Endothelial cell (in vitro differentiated cells): ENCODE results near the gene ERBIN. TPM values are rescaled to one million over a fixed set of nuclear protein-coding genes. Genes with fewer than 3 reads are reported as not detected.
"Not testable (repeated sequence)": the region's sequence is repeated elsewhere in the genome, so short reads cannot be mapped to it uniquely, and the experiment has no call there.

Source experiments
- DNase-seq: peaks from one replicate; pipeline ENCODE4 v3.0.0; 2021; ENCODE audit warnings: low spot score
- H3K27ac Mint-ChIP-seq: one replicate; pipeline ENCODE4 v1.8.0; 2021; ENCODE audit warnings: mixed read lengths, inconsistent platforms; ENCODE audit not compliant: unreplicated experiment
- H3K27me3 Mint-ChIP-seq: one replicate; pipeline ENCODE4 v1.8.0; 2021; ENCODE audit warnings: mild to moderate bottlenecking, moderate library complexity, mixed read lengths, inconsistent platforms; ENCODE audit not compliant: unreplicated experiment
- H3K36me3 Mint-ChIP-seq: one replicate; pipeline ENCODE4 v1.8.0; 2021; ENCODE audit warnings: mild to moderate bottlenecking, low read depth, mixed read lengths, inconsistent platforms; ENCODE audit not compliant: unreplicated experiment
- H3K4me1 Mint-ChIP-seq: one replicate; pipeline ENCODE4 v1.8.0; 2021; ENCODE audit warnings: mild to moderate bottlenecking, mixed read lengths, inconsistent platforms; ENCODE audit not compliant: unreplicated experiment
- H3K4me3 Mint-ChIP-seq: one replicate; pipeline ENCODE4 v1.8.0; 2021; ENCODE audit warnings: mild to moderate bottlenecking, mixed read lengths, inconsistent platforms; ENCODE audit not compliant: unreplicated experiment
- H3K9me3 Mint-ChIP-seq: one replicate; pipeline ENCODE4 v1.8.0; 2021; ENCODE audit warnings: mixed read lengths, inconsistent platforms; ENCODE audit not compliant: unreplicated experiment
- total RNA-seq: library from RNA; stranded (reverse); fragmentation: NEBNext Ultra II Directional; extraction: Animal tissue kit (Norgen Biotek cat#: 25700); gene quantifications from one replicate; pipeline ENCODE4 v1.2.1, GENCODE V29; 2021; ENCODE audit not compliant: unreplicated experiment
- TF ChIP-seq, protein P1 (sequence below): fragments of 200-600 bp; sonication (generic); IDR thresholded peaks from one replicate; pipeline ENCODE4 v1.5.0; 2021; ENCODE audit warnings: antibody characterized with exemption; ENCODE audit not compliant: unreplicated experiment

ERBIN gene
- total RNA-seq, 1 donor from 2014 or later, result 93.3 TPM

DNA sequence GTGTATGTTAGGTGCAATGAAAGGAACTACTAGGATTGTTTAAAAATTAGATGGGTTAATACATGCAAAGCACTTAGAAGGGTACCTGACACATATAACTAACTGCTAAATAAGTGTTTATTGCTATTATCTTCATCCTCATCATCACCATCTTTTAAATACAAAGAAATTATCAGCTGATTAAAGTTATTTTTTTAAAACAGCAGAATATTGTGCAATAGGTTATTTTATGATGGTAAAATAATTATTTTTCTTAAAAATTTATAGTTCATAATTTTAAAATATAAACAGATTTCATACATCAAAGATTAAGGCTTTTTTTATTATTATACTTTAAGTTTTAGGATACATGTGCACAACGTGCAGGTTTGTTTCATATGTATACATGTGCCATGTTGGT, 130.9 kb downstream of the ERBIN start:
- H3K27me3 Mint-ChIP-seq, result peaks cover 2% of the 10 kb centered on the region
- peaks cover 58% of the 10 kb centered on the region for H3K36me3 Mint-ChIP-seq
- H3K4me1 Mint-ChIP-seq, result peaks cover 2% of the 10 kb centered on the region

DNA sequence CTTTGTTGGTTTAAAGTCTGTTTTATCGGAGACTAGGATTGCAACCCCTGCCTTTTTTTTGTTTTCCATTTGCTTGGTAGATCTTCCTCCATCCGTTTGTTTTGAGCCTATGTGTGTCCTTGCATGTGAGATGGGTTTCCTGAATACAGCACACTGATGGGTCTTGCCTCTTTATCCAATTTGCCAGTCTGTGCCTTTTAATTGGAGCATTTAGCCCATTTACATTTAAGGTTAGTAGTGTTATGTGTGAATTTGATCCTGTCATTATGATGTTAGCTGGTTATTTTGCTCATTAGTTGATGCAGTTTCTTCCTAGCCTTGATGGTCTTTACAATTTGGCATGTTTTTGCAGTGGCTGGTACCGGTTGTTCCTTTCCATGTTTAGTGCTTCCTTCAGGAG, 134.9 kb downstream of the ERBIN start:
- H3K4me3 Mint-ChIP-seq, result peak overlapping the region; percentile 58
- H3K36me3 Mint-ChIP-seq, result peaks cover 51% of the 10 kb centered on the region
- not testable (repeated sequence) for H3K27me3 Mint-ChIP-seq, H3K4me1 Mint-ChIP-seq, H3K27ac Mint-ChIP-seq, H3K9me3 Mint-ChIP-seq, DNase-seq

More for the DNA sequence above, 130.9 kb downstream of the ERBIN start:
- Mint-ChIP-seq H3K9me3 (no peaks in the 10 kb centered on the region), H3K27ac (no peak overlapping the region), H3K4me3 (no peak overlapping the region)
- no peak for DNase-seq
- TF ChIP-seq, protein P1, sequence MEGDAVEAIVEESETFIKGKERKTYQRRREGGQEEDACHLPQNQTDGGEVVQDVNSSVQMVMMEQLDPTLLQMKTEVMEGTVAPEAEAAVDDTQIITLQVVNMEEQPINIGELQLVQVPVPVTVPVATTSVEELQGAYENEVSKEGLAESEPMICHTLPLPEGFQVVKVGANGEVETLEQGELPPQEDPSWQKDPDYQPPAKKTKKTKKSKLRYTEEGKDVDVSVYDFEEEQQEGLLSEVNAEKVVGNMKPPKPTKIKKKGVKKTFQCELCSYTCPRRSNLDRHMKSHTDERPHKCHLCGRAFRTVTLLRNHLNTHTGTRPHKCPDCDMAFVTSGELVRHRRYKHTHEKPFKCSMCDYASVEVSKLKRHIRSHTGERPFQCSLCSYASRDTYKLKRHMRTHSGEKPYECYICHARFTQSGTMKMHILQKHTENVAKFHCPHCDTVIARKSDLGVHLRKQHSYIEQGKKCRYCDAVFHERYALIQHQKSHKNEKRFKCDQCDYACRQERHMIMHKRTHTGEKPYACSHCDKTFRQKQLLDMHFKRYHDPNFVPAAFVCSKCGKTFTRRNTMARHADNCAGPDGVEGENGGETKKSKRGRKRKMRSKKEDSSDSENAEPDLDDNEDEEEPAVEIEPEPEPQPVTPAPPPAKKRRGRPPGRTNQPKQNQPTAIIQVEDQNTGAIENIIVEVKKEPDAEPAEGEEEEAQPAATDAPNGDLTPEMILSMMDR, result no peak

DNA sequence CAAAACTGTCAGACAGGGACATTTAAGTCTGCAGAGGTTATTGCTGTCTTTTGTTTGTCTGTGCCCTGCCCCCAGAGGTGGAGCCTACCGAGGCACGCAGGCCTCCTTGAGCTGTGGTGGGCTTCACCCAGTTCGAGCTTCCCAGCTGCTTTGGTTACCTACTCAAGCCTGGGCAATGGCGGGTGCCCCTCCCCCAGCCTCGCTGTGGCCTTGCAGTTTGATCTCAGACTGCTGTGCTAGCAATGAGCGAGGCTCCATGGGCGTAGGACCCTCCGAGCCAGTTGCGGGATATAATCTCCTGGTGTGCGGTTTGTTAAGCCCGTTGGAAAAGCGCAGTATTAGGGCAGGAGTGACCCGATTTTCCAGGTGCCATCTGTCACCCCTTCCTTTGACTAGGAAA, 136.7 kb downstream of the ERBIN start:
- H3K9me3 Mint-ChIP-seq, DNase-seq, H3K4me1 Mint-ChIP-seq, H3K27me3 Mint-ChIP-seq, H3K27ac Mint-ChIP-seq: not testable (repeated sequence)
- peaks cover 47% of the 10 kb centered on the region for H3K36me3 Mint-ChIP-seq
- H3K4me3 Mint-ChIP-seq, result peak overlapping the region; percentile 56

DNA sequence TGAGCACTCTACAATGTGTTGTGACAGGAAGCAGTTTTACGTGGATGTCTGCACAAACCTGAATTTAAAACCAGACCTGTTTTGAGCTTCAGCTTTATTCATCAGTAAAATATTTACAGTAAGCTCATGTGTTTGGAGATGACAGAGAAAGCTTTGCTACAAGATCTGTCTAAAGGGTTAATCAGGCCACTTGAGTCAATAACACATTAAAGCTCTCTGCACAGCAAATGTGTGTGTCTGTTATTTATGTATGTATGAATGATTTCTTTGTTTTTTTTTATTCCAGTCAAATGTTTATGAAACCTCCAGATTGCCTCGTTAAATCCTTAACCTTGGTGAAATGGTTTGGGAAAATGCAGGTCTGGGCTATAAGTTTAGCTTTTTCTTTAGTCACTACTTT, 140.5 kb downstream of the ERBIN start:
- DNase-seq, result no peak
- TF ChIP-seq, protein P1, result no peak
- H3K9me3 Mint-ChIP-seq, result no peaks in the 10 kb centered on the region
- H3K27ac Mint-ChIP-seq, result no peak overlapping the region
- H3K4me1 Mint-ChIP-seq, result no peaks in the 10 kb centered on the region
- H3K27me3 Mint-ChIP-seq, result no peaks in the 10 kb centered on the region
- no peak overlapping the region for H3K4me3 Mint-ChIP-seq
- H3K36me3 Mint-ChIP-seq, result peaks cover 32% of the 10 kb centered on the region

DNA sequence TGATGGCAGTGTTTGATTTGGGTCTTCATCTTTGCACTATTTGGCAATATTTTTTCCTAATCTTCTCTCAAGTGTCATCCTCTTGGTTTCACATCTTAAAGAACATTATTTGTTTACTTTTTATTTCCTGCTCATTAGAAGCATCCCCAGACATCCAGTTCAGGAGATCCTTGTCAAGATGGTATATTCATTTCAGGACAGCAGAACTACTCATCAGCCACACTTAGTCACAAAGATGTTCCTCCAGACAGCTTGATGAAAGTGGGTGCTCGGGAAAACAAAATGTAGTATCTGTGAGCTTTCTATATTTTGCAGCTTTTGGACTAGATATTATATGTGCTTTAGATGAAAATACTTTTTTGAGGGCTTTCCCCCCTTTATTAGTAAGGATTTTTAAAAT, 145.7 kb downstream of the ERBIN start:
- peaks cover 9% of the 10 kb centered on the region for H3K36me3 Mint-ChIP-seq
- DNase-seq, result no peak
- no peaks in the 10 kb centered on the region for H3K27me3 Mint-ChIP-seq
- H3K4me3 Mint-ChIP-seq, result no peak overlapping the region
- no peak overlapping the region for H3K27ac Mint-ChIP-seq
- TF ChIP-seq, protein P1, result no peak
- no peaks in the 10 kb centered on the region for H3K4me1 Mint-ChIP-seq
- H3K9me3 Mint-ChIP-seq, result no peaks in the 10 kb centered on the region

DNA sequence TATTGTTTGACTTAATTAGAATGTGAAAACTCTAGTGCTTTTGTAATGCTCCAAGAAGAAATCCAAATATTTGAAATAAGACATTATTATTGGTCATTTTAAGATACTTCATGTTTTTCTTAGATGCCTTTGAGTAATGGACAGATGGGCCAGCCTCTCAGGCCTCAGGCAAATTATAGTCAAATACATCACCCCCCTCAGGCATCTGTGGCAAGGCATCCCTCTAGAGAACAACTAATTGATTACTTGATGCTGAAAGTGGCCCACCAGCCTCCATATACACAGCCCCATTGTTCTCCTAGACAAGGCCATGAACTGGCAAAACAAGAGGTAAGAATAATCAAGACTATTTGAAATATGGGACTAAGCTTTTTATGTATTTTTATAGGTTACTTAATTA, 148.5 kb downstream of the ERBIN start:
- Mint-ChIP-seq H3K9me3 (no peaks in the 10 kb centered on the region), H3K27ac (no peak overlapping the region), H3K36me3 (peaks cover 7% of the 10 kb centered on the region), H3K4me3 (no peak overlapping the region), H3K4me1 (no peaks in the 10 kb centered on the region), H3K27me3 (no peaks in the 10 kb centered on the region)
- no peak for DNase-seq
- TF ChIP-seq, protein P1, result no peak
